Suprapubic skin (tissue), 4 donors: ENCODE results near the gene STARD3NL.

Experiments used
- CTCF ChIP-seq, 2 donors: fragments of 200-600 bp in 1 of 2; fragments of 450-650 bp in 1 of 2; sonication (generic) in 1 of 2; IDR thresholded peaks; one replicate each; pipeline ENCODE4 v1.5.1; 2016 to 2019; ENCODE audit warnings: antibody characterized with exemption in 2 of 2, mild to moderate bottlenecking in 1 of 2, moderate library complexity in 1 of 2
- EP300 ChIP-seq: sonication (generic); formaldehyde crosslinking; IDR thresholded peaks from one replicate; pipeline ENCODE4 v1.6.1; 2017; ENCODE audit warnings: antibody characterized with exemption
- POLR2A ChIP-seq, 2 donors: fragments of 450-650 bp; IDR thresholded peaks; one replicate each; pipeline ENCODE4 v1.6.1; 2017; ENCODE audit warnings: antibody characterized with exemption in 2 of 2, mild to moderate bottlenecking in 2 of 2, moderate library complexity in 2 of 2
- POLR2AphosphoS5 ChIP-seq, 3 donors: sonication (generic); formaldehyde crosslinking; IDR thresholded peaks; one replicate each; pipeline ENCODE4 v1.6.1; 2017; ENCODE audit warnings: antibody characterized with exemption in 3 of 3

- TF ChIP-seq CTCF (IDR thresholded peaks at IDR 0.05) (no peak), POLR2AphosphoS5 (IDR thresholded peaks at IDR 0.05) (no peak), POLR2A (IDR thresholded peaks at IDR 0.05) (no peak), EP300 (no peak)
Measured at GRCh38 chr7:38232502-38233366, 54.7 kb downstream of the STARD3NL start.
